ENCODE results near the gene ERCC4.

Gene ERCC4

DNA sequence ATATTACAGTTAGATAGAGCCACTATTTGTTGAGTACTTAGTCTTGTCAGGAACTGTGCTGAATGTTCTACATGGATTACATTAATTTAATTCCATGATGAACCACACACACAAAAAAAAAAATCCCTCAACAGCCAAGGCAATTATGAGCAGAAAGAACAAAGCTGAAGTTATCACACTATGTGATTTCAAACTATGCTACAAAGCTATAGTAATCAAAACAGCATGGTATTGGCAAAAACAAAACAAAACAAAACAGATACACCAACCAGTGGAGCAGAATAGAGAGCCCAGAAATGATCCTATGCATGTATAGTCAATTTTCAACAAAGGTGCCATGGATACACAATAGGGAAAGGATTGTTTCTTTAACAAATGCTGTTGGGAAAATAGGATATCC lies 8.1 kb upstream of the ERCC4 start:
- DNase-seq = no peak

DNA sequence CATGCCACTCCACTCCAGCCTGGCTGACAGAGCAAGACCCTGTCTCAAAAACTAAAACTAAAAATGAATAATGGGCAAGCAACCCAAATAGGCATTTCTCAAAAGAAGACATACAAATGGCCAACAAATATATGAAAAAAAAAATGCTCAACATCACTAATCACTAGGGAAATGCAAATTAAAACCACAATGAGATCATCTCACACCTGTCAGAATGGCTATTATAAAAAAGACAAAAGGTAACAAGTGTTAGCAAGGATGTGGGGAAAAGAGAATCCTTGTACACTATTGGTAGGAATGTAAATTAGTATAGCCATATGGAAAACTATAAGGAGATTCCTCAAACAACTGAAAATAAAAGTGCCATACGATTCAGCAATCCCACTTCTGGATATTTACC lies 7.1 kb upstream of the ERCC4 start:
- no peak for DNase-seq

DNA sequence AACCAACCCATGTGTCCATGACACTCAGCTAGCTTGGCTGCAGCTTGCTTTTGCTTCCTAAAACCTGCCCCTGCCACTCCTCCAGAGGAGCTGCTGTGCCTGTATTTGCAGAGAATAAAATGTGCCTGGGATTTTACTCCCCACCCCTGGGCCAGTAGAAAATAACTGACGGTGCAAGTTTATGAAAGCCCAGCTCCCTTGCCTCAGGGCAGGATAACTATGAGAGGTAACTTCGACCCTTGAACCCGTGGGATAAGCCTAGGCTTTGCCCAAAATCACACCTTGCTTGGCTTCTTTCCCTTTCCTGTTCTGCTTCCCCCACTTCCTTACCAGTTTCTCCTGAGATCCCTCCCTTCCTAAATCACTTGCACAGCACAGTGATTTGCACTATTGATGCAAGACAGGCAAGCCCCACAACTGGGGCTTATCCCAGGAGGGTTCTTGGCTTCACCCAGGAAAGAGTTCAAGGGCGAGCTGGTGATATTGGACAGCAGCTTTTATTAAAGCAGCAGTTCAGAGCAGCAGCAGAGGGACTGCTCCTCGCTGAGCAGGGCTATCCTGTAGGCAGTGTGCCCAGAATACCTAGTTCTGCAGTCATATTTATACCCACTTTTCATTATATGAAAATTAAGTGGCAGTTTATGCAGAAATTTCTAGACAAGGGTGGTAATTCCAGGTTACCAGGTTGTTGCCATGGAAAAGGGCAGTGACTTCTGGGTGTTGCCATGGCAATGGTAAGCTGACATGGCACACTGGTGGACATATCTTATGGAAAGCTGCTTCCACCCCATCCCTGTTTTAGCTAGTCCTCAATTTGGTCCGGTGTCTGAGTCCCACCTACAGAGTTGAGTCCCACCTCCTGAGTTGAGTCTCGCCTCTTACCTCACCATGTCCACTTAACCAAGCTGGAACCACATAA lies 6.3 kb upstream of the ERCC4 start:
- DNase-seq = no peak

DNA sequence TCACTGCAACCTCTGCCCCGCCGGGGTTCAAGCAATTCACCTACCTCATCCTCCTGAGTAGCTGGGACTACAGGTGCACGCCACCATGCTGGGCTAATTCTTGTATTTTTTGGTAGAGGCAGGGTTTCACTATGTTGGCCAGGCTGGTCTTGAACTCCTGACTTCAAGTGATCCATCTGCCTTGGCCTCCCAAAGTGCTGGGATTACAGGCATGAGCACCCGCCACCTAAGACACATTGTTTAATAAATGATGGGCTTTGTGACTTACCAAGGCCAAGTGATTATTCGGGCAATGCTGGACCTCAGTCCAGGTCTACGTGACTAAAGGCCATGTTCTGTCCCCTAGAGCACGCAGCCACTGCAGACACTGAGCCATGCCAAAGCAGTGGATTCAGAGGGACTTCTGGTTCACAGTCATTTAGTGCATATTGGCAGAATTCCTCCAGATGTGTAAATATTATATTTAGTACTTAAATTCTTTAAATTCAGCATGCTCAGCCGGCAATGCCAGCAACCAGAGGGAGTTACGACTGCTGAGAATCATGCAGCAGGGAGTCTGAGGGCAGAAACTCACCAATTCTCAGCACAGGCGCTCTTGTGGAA lies 4.8 kb upstream of the ERCC4 start:
- DNase-seq = no peak

DNA sequence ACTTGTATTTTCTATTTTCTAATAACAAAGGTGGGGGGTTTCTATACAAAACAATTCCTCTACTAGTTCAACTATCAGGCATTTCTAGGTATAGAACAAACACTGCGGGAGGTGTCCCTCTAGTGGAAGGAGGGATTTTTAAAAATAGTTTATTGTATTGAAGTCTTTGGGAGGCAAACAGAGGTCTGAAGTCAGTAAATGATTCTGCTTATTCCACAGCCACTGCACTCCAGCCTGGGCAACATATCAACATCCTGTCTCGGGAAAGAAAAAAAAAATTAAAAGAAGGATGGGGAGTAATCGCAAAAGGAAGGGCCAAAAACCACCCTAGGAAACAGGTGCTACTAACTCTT lies 648 bp upstream of the ERCC4 start:
- no peak for DNase-seq

DNA sequence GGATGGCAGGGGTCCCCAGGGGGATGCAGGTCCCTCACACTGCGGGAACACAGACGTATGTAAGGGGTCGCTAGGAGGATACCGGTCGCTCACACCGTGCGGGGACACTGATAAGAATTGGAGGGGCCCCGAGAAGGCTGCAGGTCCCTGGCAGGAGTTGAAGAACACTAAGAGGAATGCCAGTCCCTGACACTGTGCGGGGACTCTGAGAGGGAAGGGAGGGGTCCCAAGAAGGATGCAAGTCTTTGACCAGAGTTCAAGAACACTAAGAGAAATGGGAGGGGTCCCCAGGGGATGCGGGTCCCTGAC lies 510 bp downstream of the ERCC4 start:
- no peak for DNase-seq

DNA sequence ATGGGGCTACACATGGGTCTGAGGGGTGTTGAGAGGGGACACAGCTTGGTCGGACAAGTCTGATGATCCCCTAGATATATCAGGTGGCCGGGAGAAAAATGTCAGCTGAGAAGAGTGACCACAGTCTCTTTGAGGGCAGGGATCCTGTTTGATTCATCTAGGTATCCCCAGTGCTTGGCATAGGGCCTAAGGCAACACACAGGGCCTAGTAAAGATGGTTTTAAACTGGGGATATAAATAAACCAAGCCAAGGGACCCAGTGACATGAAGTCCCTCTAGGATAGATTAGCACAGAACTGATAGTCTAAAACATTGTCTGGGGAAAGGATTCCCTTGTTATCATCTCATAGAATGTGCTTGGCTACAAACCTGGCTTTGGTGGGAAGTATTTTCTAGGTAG lies 1.4 kb downstream of the ERCC4 start:
- no peak for DNase-seq

DNA sequence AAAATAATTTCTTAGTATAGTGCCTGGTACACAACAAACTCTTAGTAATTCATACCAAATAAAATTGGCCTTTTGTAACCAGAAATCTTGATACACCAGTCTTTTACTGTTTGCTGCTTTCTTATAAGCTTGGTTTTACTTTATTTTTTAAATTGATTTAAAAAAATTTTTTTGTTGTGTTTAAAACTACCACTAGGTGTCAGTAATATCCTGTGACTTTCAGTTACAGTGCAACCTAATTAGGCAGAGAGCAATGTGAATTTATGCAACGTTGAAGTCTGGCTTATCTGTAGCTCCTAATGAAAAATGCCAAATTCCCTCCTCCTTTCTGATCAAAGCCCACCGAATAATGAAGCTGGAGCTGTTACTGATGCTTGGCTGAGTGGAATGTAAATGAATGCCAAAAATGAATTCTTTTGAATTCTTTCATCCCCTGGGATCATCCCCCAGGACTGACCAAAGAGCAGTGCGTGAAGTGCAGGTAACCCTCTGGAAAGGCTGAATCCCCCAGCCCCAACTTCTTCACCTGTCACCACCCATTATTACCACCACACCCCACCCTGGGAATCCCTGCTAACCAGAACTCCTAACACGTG lies 3.8 kb downstream of the ERCC4 start:
- no peak for DNase-seq

DNA sequence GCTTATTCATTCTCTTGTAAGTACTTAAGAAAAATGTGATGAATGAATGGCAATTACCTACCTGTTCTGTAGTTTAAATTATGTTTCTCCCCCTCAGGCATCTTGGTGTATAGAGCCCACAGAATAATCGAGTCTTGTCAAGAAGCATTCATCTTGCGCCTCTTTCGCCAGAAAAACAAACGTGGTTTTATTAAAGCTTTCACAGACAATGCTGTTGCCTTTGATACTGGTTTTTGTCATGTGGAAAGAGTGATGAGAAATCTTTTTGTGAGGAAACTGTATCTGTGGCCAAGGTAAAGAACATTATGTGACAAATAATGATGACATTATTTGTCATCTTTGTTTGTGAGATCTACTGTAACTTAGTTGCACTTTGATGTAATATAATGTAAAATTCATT lies 6.5 kb downstream of the ERCC4 start:
- DNase-seq = no peak

DNA sequence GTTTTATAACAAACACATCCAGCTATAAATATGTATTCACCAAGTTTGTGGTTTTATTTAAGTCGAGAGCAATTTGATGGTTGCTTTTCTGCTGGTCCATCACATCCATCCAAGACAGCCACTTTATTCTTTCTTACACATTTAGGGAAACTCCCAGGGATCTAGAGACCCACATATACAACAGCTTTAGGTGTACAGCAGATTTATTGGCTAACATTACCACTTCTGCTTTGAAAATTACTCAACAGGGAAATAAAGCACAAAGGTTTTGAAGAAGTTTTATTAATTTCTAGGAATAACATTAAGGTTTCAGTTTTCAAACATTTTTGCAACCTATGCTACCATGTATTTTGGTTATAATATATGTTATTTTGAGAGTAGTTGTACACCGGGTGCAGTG lies 6.9 kb downstream of the ERCC4 start:
- DNase-seq = no peak

DNA sequence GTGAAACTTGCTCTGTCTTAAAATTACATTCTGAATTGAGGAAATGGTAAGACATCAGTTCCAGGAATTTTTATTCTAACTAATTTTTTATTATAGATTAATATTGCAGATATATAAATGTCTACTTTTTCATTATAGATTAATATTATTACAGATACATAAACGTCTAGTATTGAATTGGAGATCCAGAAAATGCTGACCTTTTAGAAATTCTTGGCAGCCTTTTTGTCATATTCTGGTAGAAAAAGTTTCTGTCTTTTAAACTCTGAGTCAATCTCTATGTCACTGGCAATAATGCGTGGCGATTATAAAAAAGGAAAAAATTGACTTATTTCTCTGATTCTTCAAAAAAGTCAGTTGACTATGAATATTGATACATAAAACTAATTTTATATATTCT lies 8.7 kb downstream of the ERCC4 start:
- DNase-seq = no peak

DNA sequence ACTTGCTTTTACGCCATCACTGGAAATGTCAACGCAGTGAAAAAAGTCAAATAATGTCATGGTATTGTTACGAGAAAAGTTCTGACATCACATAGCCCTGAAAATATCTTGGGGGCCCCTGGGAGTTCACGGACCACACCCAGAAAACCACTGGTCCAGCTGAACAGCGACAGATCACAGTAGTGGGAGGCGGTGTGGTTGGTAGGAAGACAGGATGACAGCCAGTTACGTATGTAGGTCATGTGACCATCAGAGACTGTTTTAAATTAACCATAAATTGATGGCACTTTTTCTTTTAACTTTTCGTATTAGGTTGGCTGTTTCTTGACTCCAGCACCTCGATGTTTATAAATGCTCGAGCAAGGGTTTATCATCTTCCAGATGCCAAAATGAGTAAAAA lies 11.9 kb downstream of the ERCC4 start:
- no peak for DNase-seq

DNA sequence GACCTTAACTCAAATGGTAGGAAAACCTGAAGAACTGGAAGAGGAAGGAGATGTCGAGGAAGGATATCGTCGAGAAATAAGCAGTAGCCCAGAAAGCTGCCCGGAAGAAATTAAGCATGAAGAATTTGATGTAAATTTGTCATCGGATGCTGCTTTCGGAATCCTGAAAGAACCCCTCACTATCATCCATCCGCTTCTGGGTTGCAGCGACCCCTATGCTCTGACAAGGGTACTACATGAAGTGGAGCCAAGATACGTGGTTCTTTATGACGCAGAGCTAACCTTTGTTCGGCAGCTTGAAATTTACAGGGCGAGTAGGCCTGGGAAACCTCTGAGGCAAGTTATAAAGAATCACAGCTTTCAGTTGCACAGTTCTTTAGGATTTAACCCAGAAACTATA lies 15.5 kb downstream of the ERCC4 start:
- peak; percentile 12 to 35 for DNase-seq

DNA sequence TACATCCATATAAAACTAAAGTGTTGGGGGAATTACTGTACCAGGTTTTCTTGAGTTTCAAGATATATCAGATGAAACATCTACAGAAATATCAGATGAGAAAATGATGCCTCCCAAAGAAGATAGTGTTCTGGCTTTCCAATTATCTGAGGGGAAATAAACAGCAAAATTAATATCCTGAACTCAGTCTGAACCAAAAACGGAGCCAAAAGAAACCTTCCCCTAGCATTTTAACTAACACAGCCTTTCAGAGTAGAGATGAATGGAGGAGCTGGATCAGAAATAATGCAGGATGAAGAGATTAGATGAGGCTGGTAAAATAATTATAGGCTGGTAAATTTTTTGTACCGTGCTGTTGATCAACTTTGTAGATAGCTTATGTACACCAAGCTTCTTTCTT lies 16.2 kb downstream of the ERCC4 start:
- DNase-seq = no peak

DNA sequence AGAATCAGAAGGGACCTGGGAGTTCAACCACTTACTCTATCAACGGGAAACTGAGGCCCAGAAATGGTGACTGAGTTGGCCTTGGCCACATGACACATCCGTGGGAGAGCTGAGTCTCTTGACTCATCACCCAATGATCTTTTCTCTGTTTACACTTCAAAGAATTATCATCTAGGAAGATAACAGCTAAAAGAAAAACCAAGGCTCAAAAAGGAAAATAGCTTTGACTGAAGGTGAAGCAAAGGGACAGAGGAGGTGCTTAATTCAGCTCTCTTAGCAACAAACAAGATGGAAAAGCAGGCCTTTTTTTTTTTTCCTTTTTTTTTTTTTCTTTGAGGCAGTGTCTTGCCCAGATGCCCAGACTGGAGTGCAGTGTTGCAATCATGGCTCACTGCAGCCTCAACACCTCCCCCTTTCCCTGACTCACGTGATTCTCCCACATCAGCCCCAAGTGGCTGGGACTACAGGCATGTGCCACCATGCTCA lies 16.7 kb downstream of the ERCC4 start:
- no peak for DNase-seq

DNA sequence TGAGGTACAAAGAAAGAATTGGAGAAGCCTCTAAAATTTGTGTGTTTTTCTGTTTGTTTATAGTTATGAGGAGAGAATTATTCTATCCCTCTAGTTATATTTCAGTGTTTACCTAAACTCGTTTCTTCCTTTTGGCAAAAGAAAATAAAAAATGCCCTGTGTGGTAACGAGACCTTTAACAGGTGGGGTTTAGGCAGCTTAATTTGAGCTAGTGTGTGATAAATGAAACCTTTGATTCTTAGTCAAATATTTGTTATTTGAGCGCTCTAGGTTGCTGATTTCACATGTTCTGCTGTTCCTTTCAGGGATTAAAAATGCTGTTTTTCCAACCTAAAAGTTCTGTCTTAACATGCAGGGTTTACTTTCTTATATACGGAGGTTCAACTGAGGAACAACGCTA lies 17.5 kb downstream of the ERCC4 start:
- no peak for DNase-seq

DNA sequence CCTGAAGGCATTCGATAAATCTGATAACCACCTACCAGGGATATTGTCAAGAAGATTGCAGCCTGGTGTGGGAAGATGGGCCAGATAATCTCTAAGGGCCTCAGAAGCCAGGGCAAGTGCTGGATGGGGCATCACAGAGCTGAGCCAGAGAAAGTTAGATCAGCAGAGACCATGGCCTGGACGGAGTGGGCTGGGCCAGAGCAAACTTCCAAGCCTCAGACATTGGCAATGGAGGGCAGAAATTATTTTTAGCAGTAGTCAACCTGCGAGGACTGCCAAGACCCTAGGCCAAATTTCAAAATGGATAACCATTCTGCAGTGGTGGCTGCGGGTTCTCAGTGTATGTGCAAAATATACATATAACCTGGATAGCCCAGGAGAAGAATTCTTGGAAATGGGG lies 18.5 kb downstream of the ERCC4 start:
- no peak for DNase-seq

DNA sequence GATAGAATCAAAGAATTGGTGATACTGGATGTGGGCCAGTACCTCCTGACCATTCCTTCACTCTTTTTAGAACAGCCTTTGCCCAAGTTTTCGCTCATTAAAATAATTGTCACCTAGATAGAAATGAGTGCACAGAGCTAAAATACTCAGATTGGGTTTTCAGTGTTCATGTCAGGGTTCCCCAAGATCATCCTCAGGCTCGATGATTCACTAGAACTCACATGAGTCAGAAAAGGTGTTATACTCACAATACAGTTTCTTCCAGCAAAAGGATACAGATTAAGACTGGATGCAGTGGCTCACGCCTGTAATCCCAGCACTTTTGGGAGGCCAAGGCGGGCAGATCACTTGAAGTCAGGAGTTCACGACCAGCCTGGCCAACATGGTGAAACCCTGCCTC lies 19.9 kb downstream of the ERCC4 start:
- DNase-seq = no peak

DNA sequence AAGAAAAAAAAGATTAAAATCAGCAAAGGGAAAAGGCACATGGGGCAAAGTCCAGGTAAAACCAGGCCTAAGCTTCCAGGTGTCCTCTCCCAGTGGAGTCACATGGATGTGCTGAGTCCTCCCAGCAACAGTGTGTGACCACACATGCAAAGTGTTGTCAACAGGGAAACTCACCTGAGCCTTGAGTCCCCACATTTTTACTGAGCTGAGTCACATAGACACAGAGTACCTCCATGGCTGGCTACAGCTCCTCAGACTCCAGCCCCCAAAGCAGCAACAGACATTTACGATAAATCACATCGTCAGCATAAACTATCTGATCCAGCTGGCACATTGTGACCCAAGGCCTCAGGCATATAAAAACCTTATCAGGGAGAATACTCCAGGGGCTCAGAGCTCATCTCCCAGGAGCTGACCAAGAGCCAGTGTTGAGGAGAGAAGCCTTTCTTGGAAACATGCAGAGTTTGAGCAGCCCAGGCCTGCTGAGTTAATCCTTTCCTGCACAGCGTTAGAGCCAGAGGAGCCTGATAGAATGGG lies 20.5 kb downstream of the ERCC4 start:
- no peak for DNase-seq

DNA sequence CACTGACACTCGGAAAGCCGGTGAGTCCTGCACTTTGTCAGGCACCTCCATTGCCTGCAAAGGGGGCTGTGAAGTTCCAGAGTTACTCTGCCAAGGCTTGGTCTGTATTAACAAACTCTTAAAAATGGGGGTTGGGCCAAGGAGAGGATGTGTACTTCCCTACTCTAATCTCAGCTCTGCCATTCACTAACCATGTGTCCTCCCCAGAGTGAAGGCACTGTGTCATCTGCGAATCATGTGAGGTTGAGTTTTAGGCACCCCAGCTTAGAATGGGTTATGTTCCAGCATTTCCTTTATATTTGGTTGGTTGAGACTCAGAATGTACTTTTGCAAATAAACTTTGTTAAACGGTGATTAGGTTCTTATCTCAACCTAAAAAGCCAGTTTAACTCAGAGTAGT lies 24.9 kb downstream of the ERCC4 start:
- DNase-seq = no peak

DNA sequence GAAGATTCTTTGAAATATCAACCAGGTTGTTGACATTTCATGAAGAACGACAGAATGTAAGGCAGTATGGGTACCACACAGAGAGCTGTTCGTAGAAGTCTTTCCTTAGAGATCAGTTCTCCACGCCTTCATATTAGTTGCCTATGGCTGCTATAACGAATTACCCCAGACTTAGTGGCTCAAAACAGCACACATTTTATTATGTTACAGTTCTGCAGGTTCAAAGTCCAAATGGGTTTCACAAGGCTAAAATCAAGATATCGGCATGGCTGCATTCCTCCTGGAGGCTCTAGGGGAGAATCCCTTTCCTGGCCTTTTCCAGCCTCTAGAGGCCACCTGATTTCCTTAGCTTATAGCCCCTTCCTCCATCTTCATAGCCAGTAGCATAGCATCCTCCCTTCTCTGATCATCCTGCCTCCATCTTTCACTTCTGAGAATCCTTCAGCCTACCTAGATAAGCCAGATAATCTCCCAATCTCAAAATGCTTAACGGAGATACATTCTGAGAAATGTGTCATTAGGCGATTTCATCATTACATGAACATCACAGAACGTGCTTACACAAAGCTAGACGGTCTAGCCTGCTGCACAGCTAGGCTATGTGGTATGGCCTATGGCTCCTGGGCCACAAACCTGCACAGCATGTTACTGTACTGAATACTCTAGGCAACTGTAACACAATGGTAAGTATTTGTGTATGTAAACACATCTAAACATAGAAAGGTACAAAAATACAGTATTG lies 26.0 kb downstream of the ERCC4 start:
- DNase-seq = no peak

DNA sequence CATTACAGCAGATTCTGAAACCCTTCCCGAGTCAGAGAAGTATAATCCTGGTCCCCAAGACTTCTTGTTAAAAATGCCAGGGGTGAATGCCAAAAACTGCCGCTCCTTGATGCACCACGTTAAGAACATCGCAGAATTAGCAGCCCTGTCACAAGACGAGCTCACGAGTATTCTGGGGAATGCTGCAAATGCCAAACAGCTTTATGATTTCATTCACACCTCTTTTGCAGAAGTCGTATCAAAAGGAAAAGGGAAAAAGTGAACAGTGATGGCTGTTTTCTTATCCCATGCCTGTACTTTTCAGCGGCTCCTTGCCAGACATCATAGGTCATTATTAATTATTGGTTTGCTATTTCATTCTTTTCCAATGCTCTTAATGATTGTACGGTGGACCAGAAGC lies 28.1 kb downstream of the ERCC4 start:
- DNase-seq = no peak

DNA sequence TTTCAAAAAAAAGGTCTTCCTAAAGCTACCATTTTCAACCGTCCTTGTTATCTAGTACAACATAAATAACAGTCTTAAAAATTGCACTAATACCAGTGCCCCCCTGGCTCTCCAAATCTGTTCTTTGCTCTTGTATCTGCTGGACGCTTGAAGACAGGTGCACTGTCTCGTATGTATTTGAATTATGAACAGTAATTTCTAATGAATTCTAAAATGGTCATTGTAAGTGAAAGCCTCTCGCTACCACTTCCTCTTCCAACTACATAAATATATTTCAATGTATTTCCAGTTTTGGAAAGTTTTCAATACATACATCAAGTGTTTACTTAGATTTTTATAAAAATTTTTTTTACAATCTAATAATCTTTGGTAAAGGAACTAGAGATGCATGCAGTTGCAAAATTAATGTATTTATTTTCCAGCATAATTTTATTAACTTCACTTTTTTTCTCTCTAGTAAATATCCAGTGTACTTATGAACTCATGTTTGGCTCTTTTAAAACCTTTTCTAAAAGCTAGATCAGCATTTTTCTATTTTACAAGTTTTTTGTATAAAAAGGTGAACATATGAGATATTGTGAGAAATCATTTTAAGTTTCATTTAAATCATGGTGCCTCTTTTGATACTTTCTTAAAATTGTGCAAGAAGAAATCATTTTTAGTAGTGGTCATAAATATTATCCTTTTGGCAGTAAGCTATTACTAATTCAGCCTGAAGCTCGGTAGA lies 31.0 kb downstream of the ERCC4 start:
- DNase-seq = no peak
